AG09319 (cell line): ENCODE data around the gene ASB2.
A peak's percentile ranks its signal among the peaks of the same experiment; 100 is the strongest.

Source experiments
- DNase-seq: peaks from one replicate; pipeline ENCODE4 v3.0.0-alpha.2; 2010; ENCODE audit warnings: low read depth; ENCODE audit errors: extremely low read depth
- TF ChIP-seq, protein P1 (sequence below): IDR thresholded peaks from 2 replicates; pipeline ENCODE4 v1.5.1; 2011; ENCODE audit warnings: low read depth, mild to moderate bottlenecking, inconsistent platforms, low read length, moderate library complexity

Gene ASB2

DNA sequence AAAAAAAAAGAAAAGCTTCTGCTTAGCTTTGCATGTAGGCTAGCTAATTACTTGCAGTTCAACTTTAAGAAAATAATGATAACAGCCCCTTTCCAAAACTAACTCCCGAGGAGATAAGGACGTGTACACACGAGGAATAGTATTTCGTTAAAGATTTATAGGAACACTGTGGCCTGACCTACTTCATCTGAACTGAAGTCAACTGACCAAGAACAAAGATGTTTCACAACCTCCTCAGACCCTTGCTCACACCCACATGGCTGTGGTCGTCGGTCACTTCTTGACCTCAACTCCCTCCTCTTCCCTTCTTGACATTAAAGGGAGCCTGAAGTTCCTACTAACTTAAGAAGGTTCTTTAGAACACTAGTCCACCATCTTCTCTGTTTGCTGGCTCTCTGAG lies 74.6 kb downstream of the ASB2 start:
- TF ChIP-seq, protein P1, sequence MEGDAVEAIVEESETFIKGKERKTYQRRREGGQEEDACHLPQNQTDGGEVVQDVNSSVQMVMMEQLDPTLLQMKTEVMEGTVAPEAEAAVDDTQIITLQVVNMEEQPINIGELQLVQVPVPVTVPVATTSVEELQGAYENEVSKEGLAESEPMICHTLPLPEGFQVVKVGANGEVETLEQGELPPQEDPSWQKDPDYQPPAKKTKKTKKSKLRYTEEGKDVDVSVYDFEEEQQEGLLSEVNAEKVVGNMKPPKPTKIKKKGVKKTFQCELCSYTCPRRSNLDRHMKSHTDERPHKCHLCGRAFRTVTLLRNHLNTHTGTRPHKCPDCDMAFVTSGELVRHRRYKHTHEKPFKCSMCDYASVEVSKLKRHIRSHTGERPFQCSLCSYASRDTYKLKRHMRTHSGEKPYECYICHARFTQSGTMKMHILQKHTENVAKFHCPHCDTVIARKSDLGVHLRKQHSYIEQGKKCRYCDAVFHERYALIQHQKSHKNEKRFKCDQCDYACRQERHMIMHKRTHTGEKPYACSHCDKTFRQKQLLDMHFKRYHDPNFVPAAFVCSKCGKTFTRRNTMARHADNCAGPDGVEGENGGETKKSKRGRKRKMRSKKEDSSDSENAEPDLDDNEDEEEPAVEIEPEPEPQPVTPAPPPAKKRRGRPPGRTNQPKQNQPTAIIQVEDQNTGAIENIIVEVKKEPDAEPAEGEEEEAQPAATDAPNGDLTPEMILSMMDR: no peak
- DNase-seq: no peak

GRCh38 chr14:93898731-93899130 lies 77.6 kb downstream of the ASB2 start:
- no peak for DNase-seq
- TF ChIP-seq, protein P1: no peak

GRCh38 chr14:93898081-93898611 lies 78.2 kb downstream of the ASB2 start:
- TF ChIP-seq, protein P1: no peak

DNA sequence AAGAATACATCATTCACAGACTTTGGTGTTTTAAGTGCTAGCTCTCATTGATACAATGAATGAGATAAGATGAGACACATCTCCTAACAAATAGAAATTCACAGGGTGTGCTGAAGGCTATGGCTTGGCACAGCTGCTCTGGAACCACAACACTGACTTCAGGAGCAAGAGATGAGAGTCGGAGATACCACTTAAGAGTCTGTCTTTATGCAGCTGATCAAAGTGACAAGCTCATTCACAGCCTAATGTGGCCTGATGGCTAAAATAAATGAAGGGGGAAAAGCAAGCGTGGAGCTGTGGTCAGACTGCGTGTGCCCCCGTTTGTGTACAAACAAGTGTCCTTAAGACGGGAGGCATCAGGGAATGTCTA lies 78.9 kb downstream of the ASB2 start:
- DNase-seq: no peak
- TF ChIP-seq, protein P1: no peak

More at GRCh38 chr14:93898081-93898611, 78.2 kb downstream of the ASB2 start:
- DNase-seq: no peak

DNA sequence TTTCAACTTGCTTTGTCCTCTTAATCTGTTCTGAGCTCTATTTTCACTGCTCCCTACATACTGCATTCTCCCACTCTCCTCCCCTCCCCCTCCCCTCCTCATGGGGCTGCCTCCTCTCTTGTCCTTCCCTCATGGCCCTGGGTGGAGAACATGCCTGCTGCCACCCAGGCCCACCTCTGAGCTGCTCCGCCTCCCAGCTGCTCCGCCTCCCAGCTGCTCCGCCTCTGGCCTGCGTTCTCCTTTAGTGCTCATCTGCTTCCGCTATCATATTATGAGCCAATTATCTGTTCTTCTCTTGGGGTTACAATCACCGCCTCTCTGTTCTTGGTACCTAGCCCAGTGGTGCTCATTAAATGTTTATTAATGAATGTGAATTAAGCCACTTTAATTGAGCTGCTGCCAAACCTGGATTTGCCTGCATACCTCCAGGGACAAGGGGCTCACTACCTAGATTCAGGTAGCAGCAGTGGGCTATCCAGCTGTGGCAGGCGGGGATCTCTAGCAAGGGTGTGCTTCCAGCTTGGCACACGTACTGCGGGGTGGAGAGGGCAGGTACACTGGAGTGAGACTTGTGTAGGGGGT lies 81.3 kb downstream of the ASB2 start:
- TF ChIP-seq, protein P1: no peak
- DNase-seq: no peak

DNA sequence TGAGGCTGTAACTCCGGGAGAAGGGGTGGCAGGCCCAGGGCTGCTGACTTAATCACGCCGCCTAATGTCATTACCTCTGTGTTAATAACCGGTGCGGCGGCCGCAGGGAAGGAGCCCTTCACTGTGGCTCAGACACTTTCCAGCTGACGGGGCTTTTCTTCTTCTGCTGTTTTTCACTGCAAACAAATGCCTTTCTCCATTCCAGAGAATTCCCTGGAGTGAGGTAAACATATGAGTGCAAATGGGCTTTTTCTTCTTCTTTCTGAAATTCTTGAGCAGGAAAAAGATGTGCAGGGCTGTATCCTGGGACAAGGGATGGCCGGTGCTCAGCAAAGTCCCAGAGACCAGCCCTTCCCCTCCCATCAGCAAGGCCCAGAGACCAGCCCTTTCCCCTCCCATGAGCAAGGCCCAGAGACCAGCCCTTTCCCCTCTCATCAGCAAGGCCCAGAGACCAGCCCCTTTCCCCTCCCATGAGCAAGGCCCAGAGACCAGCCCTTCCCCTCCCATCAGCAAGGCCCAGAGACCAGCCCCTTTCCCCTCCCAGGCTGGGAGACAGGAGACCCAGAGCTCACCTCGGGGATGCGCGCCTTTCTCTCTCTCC lies 82.6 kb downstream of the ASB2 start:
- TF ChIP-seq, protein P1: no peak

DNA sequence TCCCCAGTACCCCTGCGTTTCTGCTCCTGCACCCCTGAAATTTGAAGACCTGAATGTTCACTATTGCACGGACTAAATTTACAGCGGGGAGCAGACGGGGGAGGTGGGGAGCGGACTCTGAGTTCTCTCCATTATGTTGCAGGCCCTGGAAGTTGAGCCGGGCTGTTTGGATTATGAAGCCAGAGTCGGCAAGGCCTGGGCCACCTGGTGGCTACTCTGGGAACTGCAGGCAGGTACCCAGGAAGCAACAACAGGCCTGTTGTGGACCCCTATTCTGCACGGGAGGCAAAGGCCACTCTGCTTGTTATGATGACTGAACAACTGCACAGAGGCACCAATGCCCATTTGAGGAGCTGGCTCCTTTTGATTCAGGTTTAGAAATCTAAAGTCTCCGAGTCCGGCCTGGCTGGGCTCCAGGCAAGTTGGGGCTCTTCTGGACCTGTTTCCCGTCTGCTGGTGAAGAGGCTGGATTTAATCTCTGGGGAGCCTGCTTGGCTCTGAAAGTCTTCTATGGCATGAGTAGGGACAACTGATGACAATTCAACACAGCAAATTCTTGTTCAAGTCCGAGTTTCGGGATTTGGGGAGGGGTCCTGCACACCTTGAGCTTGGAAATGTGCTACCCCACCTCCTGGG lies 83.3 kb downstream of the ASB2 start:
- TF ChIP-seq, protein P1: no peak; the same call in none of the 2 replicates
- peak; percentile 18 for DNase-seq

More for the DNA sequence above, 82.6 kb downstream of the ASB2 start:
- no peak for DNase-seq
